NB4 (cell line): ENCODE results near the gene IFI16.
A peak's percentile ranks its signal among the peaks of the same experiment; 100 is the strongest.

Source experiments
- TF ChIP-seq, protein P1 (sequence below): IDR thresholded peaks from one replicate; pipeline ENCODE4 v1.5.1; 2012; ENCODE audit warnings: low read depth, low read length
- TF ChIP-seq, protein P2 (sequence below): IDR thresholded peaks from 2 replicates; pipeline ENCODE4 v1.6.1; 2011; ENCODE audit warnings: low read depth, low read length

- TF ChIP-seq, protein P1, sequence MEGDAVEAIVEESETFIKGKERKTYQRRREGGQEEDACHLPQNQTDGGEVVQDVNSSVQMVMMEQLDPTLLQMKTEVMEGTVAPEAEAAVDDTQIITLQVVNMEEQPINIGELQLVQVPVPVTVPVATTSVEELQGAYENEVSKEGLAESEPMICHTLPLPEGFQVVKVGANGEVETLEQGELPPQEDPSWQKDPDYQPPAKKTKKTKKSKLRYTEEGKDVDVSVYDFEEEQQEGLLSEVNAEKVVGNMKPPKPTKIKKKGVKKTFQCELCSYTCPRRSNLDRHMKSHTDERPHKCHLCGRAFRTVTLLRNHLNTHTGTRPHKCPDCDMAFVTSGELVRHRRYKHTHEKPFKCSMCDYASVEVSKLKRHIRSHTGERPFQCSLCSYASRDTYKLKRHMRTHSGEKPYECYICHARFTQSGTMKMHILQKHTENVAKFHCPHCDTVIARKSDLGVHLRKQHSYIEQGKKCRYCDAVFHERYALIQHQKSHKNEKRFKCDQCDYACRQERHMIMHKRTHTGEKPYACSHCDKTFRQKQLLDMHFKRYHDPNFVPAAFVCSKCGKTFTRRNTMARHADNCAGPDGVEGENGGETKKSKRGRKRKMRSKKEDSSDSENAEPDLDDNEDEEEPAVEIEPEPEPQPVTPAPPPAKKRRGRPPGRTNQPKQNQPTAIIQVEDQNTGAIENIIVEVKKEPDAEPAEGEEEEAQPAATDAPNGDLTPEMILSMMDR = no peak
- TF ChIP-seq, protein P2, sequence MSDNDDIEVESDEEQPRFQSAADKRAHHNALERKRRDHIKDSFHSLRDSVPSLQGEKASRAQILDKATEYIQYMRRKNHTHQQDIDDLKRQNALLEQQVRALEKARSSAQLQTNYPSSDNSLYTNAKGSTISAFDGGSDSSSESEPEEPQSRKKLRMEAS = peak; percentile 33; the same call in 1 of the 2 replicates
These were observed 941 bp upstream of the IFI16 start for GRCh38 chr1:159008744-159009188.
